Stomach (tissue), 19 donors: Measurements from ENCODE around the gene RBMY1F. TPM values are rescaled to one million over a fixed set of nuclear protein-coding genes. Genes with fewer than 3 reads are reported as not detected.
"Not testable (repeated sequence)": the region's sequence is repeated elsewhere in the genome, so short reads cannot be mapped to it uniquely, and the experiment has no call there.

Experiments
- DNase-seq, 2 donors: peaks; one replicate each; pipeline versions ENCODE4 v3.0.0 to v3.0.0-alpha.2; 2013 to 2019
- H3K27ac ChIP-seq, 5 donors: fragments of 200-600 bp in 4 of 5; sonication (generic) in 4 of 5; one replicate each; pipeline ENCODE4 v1.5.1; 2013 to 2019; ENCODE audit warnings: mild to moderate bottlenecking in 1 of 5, moderate library complexity in 1 of 5
- H3K27me3 ChIP-seq, 3 donors: fragments of 200-600 bp; sonication (generic); one replicate each; pipeline ENCODE4 v1.5.1; 2017 to 2019; ENCODE audit warnings: mixed run types in 1 of 3
- H3K36me3 ChIP-seq, 4 donors: fragments of 200-600 bp; sonication (generic); 1 replicate in 3 of 4; 2 replicates in 1 of 4; pipeline ENCODE4 v1.5.1; 2016 to 2019
- H3K4me1 ChIP-seq, 4 donors: fragments of 200-600 bp; sonication (generic); one replicate each; pipeline ENCODE4 v1.5.1; 2016 to 2019
- H3K4me3 ChIP-seq, 4 donors: fragments of 200-600 bp; sonication (generic) in 3 of 4; one replicate each; pipeline ENCODE4 v1.5.1; 2016 to 2019; ENCODE audit warnings: mild to moderate bottlenecking in 1 of 4
- H3K9me3 ChIP-seq, 4 donors: fragments of 200-600 bp; sonication (generic); one replicate each; pipeline ENCODE4 v1.5.1; 2016 to 2019
- WGBS, 5 donors: extraction: QIAGEN DNeasy Blood & Tissue Kit in 3 of 5; methylation state at CpG; one replicate each; pipeline versions ENCODE4 v1.1.5 to v1.1.7; 2013 to 2018; 5-methylcytosine and 5-hydroxymethylcytosine counted together
- intact Hi-C: fragments of 100-400 bp; cut with DNase I; formaldehyde crosslinking; loops from one replicate; pipeline ENCODE4 v1.15.1; 2023; ENCODE audit warnings: low total_unique reads
- long read RNA-seq, 10 donors: transcript quantifications; one replicate each; lab custom pipeline, GENCODE V29; 2026
- polyA plus RNA-seq, 3 donors: library from polyadenylated mRNA; stranded (reverse); fragments of 200-250 nt; gene quantifications; one replicate each; pipeline ENCODE4 v1.2.3, GENCODE V29; 2013
- total RNA-seq, 5 donors: library from RNA; depleted of rRNA; stranded (reverse); fragments of >200 nt; gene quantifications; one replicate each; pipeline versions ENCODE4 v1.1.0 to v1.2.3, GENCODE V29; 2014 to 2016
- donor health status: healthy with polysubstance abuse.
- donor health status: Bipolar disorder and iron deficiency.
- donor health status: healthy.

Gene RBMY1F
- total RNA-seq = not detected
- not detected for polyA plus RNA-seq
- long read RNA-seq, donor 1 = 0 reads
- long read RNA-seq, donor 2 = 0 reads
- long read RNA-seq, donor 3 = 0 reads
- long read RNA-seq, donor 4 = 0 reads
- long read RNA-seq, donor 5 = 0 reads
- long read RNA-seq, donor 6 = 0 reads
- long read RNA-seq, donor 7 = 0 reads
- long read RNA-seq, donor 8 = 0 reads
- long read RNA-seq, donor 9 = 0 reads
- long read RNA-seq, donor 10 = 0 reads

DNA sequence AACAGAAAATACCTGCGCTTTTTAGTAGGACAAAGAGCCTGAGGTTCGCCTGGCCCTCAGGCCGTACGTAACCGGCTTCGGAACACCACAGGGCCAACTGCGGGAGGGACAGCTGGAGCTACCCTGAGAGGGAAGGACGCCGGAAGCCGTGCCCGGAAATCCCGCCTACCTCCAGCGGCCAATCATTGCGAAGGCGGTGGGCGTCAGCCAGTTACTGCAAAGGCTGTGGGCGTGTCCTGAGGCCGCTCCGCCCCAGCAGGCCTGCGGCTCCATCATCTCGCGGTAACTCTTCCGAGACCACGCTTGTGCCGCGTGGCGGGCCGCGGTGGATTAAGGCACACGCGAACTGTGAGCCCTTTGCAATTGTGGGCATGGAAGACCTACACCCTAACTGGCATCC, at the start of gene RBMY1F:
Gene RBMY1F (minus strand): TSS at position 101 of the 400 bp plus-strand sequence. CDS start 1,954 bp downstream, outside the sequence.
- no CpG with 5 or more reads among the region's 31 CpGs for WGBS, 5 donors
- H3K4me1 ChIP-seq, H3K4me3 ChIP-seq, H3K36me3 ChIP-seq, H3K9me3 ChIP-seq, DNase-seq, intact Hi-C loops, H3K27ac ChIP-seq, H3K27me3 ChIP-seq: not testable (repeated sequence)

GRCh38 chrY:22151144-22151543, 31.6 kb downstream of the RBMY1F start:
- H3K4me3 ChIP-seq, H3K9me3 ChIP-seq, intact Hi-C loops, H3K27me3 ChIP-seq, DNase-seq, H3K4me1 ChIP-seq, H3K27ac ChIP-seq, H3K36me3 ChIP-seq: not testable (repeated sequence)
- no CpG with 5 or more reads among the region's 4 CpGs for WGBS, 5 donors

GRCh38 chrY:22141011-22141695, 41.6 kb downstream of the RBMY1F start:
- WGBS, 5 donors = no CpG with 5 or more reads among the region's 8 CpGs
- intact Hi-C loops, DNase-seq: not testable (repeated sequence)

GRCh38 chrY:22134719-22135118, 48.0 kb downstream of the RBMY1F start:
- H3K9me3 ChIP-seq, DNase-seq, H3K4me3 ChIP-seq, H3K36me3 ChIP-seq, H3K27ac ChIP-seq, intact Hi-C loops, H3K4me1 ChIP-seq, H3K27me3 ChIP-seq: not testable (repeated sequence)
- WGBS, 5 donors = no CpG with 5 or more reads among the region's 3 CpGs

More at GRCh38 chrY:22141011-22141695, 41.6 kb downstream of the RBMY1F start:
- not testable (repeated sequence) for H3K4me3 ChIP-seq, H3K4me1 ChIP-seq, H3K9me3 ChIP-seq, H3K27ac ChIP-seq, H3K36me3 ChIP-seq, H3K27me3 ChIP-seq

- H3K9me3 ChIP-seq, DNase-seq, intact Hi-C loops, H3K27me3 ChIP-seq, H3K27ac ChIP-seq, H3K4me1 ChIP-seq, H3K4me3 ChIP-seq, H3K36me3 ChIP-seq: not testable (repeated sequence)
- WGBS, 5 donors = no CpG with 5 or more reads among the region's 8 CpGs
Observed at GRCh38 chrY:22130494-22130893, 52.2 kb downstream of the RBMY1F start.

Other genes with a start within 250 kb of the RBMY1F start
- not detected for gene RBMY1J, start 220.5 kb upstream of the RBMY1F start, total RNA-seq
- not detected for gene RBMY1J, start 220.5 kb upstream of the RBMY1F start, polyA plus RNA-seq